Fibroblast of upper back skin (primary cell): ENCODE results near the gene POLR2I.
A peak's percentile ranks its signal among the peaks of the same experiment; 100 is the strongest.
"Not testable (repeated sequence)": the region's sequence is repeated elsewhere in the genome, so short reads cannot be mapped to it uniquely, and the experiment has no call there.

Experiments
- DNase-seq: peaks from one replicate; pipeline ENCODE4 v3.0.0-alpha.2; 2013

The POLR2I gene

DNA sequence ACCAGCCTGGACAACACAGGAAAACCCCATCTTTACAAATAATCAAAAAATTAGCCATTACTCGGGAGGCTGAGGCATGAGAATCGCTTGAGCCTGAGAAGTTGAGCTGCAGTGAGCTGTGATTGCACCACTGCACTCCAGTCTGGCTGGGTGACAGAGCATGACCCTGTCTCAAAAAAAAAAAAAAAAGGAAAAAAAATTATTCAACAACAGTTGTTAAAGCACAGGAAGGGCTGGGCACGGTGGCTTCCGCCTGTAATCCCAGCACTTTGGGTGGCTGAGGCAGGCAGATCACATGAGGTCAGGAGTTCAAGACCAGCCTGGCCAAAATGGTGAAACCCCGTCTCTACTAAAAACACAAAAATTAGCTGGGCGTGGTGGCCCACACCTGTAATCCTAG is 16.5 kb upstream of the POLR2I start:
- not testable (repeated sequence) for DNase-seq

DNA sequence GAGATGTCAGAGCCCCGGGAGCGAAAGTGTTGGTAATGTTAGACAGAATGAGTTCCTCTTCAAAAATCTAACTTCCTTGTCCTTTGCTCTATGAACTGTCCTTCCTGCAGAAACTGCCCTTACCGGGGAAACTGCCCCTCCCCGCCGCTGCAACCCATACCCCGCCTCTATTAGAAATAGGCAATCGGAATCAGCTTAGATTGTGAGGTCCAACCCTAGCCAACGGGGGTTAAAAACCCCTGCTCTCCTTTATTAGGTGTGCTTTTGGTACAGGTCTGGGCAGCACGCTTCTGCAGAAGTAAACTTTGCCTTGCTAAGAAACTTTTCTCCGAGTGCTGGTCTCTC is 13.7 kb upstream of the POLR2I start:
- DNase-seq: no peak

DNA sequence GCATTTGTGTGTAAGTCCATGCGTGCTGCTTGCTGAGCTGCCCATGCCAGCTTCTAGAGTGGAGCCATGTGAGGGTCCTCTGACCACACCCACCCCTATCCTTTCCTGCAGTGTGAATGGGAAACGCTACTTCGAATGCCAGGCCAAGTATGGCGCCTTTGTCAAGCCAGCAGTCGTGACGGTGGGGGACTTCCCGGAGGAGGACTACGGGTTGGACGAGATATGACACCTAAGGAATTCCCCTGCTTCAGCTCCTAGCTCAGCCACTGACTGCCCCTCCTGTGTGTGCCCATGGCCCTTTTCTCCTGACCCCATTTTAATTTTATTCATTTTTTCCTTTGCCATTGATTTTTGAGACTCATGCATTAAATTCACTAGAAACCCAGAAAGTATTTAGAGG is 10.9 kb upstream of the POLR2I start:
- DNase-seq: no peak

DNA sequence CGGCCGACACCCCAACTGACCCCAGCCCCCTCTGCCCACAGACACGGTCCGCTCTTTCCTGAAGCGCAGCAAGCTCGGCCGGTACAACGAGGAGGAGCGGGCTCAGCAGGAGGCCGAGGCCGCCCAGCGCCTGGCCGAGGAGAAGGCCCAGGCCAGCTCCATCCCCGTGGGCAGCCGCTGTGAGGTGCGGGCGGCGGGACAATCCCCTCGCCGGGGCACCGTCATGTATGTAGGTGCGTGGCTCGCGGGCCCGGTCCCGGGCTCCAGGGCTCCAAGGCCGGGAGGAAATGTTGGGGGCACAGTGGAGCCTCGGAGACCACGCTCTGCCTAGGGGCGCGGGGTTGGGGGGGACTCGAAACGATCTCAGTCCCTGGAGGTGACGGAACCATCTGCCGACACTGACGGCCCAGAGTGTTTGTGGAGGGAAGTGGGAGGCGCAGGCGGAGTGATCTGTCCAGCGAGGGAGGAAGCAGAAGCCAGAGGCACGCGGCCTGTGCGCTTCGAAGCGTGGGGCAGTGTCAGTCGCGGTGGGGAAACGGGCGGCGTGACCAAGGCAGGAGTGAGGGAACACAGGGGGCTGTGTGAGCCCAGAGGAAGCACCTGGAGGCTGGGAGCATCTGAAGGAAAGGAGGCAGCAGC is 6.9 kb upstream of the POLR2I start:
- no peak for DNase-seq

DNA sequence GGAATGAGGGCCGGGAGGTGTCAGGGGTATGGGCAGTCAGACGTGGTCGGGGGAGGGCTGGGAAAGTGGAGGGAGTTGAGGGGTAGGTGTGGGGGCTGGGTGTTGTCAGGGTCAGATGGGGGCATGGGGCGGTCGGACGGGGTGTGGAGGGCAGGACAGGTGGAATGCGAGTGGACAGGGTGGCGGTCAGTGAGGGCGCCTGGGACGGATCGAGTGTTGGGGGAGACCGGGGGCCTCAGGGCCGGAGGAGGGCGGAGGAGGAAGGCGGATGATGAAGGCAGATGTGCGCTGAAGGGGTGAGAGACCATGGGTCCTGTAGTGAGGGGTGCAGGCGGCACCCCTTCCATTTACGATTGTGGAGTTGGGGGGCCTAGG is 6.3 kb upstream of the POLR2I start:
- no peak for DNase-seq

DNA sequence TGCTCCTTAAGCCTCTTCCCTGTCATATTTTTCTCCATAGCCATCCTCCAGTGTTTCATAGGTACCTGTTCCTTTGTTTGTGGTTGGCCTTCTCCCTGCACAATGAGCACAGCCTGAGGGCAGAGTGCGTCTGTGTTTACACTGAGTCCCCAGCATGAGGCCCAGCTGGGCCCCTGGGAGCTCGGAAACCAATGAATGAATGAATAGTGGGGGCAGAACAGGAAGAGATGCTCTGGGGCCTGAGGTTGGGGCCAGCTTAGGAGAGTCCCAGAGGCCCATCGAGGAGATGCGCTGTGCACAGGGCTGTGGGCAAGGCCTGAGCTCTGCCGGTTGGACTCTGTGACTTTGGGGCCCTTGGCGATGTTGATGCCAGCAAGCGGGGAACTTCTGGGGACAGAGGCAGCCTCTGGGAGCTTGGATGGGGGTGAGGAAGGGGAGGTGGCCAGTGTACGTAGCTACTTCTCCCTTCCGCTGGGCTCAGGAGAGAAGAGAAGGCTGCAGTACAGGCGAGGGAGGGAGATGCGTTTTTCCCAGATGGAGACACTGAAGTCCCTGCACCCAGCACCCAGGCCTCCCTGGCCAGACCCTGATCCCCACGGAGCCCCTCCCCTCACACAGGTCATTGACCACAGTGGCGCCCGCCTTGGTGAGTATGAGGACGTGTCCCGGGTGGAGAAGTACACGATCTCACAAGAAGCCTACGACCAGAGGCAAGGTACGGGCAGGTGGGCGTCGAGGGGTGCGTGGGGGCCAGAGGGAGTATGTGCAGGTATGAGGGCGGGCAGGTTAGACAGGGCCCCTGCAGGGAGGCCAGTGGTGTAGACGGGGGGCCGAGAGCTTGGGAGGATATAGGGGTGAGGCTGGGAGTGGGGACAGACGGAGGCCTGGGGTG is 5.7 kb upstream of the POLR2I start:
- DNase-seq: no peak

DNA sequence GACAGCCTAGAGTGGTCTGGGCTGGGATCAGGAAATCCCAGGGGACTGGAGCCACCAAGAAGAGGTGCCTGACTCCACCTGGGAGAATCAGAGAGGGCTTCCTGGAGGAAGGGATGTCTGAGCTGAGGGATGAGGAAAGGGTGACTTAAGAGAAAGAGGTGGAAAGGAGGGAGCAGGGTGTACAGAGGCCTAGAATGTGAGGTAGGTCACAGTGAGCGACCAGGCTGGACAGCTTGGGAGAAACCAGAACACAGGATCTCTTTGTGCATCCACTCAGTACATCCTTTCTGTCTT is 1.6 kb upstream of the POLR2I start:
- DNase-seq: no peak

DNA sequence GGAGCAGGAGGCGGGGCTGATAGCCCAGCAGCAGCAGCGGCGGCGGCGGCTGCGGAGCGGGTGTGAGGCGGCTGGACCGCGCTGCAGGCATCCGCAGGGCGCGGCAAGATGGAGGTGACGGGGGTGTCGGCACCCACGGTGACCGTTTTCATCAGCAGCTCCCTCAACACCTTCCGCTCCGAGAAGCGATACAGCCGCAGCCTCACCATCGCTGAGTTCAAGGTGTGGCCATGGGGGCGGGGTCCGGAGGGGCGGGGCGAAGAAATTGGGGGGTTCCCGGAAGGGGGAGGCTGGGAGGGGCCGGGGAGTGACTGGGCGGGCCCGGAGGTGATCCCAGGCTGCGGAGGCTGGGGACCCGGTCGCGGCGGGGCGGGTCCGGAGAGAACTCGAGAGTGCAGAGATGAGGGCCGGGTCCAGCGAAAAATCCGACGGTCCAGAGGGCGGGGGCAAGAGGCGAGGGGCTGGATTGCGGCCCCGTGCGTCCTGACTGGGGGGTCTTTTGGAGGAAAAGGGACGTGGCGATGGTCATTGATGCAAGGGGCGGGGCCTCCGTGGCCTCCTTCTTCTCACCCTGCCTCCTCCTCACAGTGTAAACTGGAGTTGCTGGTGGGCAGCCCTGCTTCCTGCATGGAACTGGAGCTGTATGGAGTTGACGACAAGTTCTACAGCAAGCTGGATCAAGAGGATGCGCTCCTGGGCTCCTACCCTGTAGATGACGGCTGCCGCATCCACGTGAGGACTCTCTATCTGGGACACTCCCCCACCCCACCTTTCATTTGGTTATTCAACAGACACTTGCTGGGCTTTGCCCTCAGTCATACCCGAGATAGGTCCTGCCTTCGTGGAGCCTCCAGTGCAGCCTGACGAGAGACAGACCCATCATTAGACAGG is 1.0 kb upstream of the POLR2I start, which contains the start of gene TBCB:
TBCB (plus strand) TSS at position 16 of the 891 bp plus-strand sequence; CDS start at position 109, 93 bp downstream.
- DNase-seq: peak; percentile 39

DNA sequence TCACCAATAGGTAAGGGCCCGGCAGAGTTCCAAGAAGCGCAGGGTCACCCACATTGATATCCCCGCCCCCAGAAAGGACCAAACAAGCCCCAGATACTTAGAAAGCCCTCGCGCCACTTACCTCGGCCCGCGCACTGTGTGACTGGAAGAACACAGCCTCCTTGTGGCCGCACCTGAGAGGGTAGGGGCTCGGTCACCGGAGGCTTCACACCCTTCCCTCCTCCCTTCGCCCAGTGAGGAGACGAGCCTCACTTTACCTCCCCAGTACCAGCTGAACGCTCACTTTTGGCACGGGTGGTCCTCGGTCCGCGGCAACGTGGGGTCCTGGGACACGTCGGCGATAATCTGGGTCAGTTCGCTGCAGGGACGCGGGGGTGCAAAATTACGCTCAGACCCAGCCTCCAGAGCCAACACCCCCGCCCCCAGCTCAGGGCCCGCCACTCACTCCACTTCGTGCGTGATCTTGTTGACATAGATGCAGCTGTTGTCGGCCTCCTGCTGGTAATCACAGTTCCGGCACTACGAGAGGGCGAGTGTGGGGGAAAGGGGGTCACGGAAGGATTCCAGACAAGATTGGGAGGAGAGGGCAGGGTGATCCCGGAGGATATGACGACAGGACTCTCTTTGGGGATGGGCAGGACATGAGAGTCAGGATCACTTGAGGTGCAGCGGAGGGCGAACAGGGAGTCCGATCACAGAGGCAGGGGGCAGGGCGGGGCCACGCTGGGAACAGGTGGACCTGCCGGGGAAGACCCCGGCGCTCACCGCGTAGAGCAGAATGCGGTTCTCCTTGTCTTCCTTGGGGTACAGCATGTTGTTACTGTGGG is 568 bp downstream of the POLR2I start:
- DNase-seq: peak; percentile 27

DNA sequence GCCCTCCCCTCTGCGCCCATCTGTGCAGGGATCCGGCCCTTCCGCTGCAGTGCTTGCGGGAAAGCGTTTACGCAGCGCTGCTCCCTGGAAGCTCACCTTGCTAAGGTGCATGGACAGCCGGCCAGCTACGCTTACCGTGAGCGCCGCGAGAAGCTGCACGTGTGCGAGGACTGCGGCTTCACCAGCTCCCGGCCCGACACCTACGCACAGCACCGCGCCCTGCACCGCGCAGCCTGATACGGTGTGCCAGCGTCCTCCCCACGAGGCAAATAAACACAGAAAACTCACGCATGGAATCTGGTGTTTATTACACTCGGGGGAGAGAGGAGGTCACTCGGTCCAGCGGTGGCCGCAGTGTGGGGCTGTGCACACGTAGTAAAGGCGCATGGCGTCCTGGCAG is 1.2 kb downstream of the POLR2I start:
- DNase-seq: no peak

DNA sequence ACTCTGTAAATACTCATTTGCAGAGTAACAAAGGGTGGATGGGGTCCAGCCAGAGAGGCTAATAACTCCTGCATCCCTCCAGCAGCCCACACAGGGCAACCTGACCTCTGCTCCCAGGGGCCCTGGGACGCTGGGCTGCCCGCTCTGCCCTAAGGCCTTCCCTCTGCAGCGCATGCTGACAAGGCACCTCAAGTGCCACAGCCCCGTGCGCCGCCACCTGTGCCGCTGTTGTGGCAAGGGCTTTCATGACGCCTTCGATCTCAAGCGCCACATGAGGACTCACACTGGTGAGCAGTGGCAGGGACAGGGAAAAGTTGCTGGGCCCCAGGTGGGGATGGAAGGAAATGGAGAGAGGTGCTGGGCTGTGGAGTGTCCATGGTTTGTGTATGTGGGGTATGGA is 2.0 kb downstream of the POLR2I start:
- no peak for DNase-seq

DNA sequence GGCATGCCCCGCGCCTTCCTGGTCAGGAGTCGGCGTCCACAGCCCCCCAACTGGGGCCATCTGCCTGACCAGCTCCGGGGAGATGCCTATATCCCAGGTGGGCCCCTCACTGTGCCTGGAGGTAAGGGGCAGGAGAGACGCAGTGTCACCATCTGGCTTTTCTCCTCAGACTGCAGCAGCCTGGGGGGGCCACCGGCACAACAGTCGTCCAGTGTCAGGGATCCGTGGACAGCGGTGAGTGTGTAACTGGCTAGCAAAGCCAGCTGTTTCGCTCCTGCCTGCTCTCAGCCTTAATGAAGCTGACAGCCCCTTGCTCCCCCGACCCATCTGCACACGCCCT is 3.5 kb downstream of the POLR2I start:
- no peak for DNase-seq

DNA sequence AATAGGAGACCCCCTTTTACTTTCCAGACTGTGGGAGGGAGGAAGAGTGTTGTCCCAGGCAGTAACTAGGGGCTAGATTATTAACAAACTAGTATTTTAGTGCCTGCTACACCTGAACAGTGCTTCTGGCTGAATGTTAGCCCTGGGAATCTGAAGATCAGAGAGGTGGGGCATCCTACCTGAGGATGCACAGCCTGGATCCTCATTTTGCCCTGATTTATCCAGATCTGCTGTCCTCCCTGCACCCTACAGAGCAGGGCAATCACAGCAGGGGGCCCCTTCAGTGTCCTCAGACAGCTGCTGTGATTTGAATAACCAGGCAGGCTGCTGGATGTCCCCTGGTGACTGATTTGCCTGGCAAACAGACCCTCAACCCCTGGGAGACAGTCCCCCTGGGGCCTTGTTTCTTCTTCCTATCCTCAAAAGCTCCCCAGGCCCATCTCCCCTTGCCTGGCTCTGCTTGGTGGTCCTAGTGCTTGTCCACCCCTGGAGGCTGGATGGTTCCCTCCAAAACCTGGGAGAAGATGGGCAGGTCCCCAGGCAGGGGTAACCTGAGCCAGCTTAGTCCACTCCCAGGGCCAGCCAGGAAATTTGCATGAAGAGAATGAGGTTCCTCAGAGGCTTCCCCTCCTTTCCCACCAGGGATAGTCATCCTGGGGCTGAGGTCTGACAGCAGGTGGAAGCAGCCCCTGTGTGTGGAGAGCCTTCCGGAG is 4.0 kb downstream of the POLR2I start, which contains the start of gene OVOL3:
OVOL3 (plus strand) TSS at position 657 of the 713 bp plus-strand sequence. CDS start 60 bp downstream, outside the sequence.
- no peak for DNase-seq

DNA sequence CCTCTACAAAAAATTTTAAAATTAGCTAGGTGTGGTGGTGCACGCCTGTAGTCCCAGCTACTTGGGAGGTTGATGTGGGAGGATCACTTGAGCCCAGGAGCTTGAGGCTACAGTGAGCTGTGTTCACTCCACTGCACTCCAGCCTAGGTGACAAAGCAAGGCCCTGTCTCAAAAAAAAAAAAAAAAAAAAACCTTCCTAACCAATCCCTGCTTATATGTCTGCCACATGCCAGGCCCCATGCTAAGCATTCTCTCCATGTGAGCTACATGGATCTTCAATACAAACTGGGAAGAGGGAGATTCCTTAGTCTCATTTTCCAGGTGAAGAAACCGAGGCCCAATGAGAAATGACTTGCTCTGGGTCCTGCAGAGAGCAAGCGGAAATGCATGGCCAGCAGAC is 6.0 kb downstream of the POLR2I start:
- DNase-seq: no peak

DNA sequence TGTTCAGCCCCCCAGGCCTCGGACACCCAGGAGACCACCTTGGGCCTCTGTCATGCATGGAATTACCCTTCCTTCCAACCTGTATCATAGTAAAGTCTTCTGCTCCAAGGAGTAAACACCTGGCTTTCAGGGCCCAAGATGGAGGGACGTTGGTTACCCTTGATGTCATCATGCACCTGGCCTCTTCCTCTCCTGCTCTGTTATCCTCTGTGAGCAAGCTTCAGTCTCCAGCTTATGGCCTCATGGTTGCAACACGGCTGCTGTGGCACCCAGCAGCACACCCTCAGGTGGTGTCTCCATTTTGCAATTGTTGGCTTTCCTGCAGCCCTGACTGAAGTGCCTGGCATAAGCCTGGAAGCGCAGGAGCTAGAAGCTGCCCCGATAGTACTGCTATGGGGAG is 7.7 kb downstream of the POLR2I start:
- DNase-seq: no peak

DNA sequence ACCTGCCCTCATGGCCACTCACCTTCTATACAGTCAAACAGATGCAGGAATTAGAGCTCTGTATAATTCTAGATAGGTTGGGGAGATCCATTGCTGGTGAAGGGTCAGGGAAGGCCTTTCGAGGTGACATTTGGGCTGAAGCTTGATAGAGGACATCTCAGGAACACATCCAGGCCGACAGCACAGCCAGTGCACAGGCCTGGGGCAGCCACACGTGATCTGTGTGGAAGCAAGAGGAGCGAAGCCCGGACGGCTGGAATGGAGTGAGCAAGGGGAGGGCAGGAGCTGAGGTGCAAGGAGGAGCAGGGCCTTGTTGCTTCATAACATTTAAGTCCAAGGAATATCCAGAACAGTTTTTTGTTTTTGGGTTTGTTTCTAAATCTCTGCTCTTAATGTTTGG is 8.2 kb downstream of the POLR2I start:
- no peak for DNase-seq

DNA sequence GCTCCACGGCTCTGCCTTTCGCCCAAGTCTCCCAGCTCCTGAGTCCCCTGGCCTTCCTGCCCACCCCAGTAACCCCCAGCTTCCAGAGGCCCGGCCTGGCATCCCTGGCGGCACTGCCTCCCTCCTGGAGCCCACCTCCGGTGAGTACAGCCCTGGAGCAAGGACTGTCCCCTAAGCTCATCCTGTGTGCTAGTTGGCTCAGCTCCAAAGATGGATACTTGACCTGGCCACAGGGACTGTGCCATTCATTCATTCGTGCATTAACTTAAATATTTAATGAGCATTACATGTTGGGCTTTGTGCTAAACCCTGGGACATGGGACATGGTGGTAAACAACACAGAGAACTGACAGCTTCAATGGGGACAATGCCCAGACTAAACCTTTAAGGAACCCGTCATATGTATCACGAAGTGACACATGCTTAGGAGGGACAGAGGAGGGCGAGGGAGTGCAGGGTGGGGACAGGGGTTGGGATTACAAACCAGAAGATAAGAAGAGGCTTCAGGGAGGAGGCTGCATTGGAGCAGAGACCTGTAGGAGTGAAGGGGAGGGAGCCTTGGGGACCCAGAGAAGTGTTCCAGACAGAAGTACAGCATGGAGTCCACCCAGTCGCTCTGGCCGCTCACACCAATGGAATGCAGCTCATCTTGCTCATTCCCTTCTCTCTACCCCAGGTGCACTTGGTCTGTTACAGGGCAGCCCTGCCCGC is 10.7 kb downstream of the POLR2I start:
- no peak for DNase-seq

DNA sequence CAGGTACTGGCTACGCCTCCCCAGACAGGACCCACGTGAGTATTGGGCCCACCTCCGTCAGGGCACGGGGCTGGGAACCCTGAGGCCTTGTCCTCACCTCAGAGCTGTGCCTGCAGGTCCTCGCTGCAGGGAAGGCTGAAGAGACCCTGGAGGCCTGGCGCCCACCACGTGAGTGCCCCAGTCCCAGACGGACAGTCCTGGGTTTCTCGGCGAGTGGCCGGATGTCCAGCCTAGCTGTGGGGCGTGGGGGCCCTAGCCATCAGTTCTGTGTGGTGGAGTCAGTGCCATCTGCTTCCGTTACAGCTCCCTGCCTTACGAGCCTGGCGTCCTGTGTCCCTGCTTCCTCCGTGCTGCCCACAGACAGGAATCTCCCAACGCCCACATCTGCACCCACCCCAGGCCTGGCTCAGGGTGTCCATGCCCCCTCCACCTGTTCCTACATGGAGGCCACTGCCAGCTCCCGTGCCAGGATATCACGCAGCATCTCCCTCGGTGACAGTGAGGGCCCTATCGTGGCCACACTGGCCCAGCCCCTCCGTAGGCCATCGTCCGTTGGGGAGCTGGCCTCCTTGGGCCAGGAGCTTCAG is 11.5 kb downstream of the POLR2I start:
- DNase-seq: no peak

DNA sequence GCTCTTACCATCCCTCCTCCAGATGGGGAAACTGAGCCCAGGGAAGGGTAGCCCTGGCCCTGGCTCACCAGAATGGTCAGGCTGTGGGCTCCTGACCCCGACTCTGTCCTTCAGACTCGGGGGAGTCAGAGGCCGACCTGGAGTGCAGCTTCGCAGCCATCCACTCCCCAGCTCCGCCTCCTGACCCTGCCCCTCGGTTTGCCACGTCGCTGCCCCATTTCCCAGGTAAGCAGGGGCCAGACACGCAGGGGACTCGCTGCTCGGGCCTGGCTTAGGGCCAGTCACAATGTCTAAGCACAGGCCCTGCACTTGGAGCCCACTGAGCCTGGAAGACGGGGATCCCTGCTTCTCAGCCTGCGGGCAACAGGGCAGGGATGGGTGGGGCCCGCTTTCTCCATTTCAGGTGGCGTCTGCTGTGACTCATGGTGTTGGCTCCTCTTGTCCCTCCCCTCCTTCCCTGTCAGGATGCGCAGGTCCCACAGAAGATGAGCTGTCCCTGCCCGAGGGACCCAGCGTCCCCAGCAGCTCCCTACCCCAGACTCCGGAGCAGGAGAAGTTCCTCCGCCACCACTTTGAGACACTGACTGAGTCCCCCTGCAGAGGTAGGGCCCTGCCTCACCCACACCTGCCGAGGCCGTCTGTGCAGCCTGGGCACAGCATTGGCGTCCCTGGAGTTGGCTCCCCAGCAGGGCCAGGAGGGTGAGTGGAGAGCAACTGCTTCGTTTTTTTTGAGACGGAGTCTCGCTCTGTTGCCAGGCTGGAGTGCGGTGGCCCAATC is 12.9 kb downstream of the POLR2I start:
- DNase-seq: no peak

DNA sequence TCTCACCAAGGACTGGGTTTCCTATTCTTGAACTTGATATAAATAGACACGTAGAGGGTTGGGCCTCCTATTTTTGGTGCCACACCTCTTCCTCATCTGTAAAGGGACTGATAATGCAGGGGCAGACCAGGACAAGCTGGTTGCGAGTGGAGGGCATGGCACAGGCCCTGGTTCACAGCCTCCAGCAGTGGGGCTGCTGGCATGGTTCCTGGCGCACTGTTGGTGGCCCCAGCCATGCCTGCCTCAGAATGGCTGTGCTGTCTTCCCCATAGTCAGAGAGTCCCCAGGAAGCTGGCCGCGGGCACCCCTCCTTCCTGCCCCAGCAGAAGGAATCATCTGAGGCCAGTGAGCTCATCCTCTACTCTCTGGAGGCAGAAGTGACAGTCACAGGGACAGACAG is 14.2 kb downstream of the POLR2I start:
- no peak for DNase-seq
